ENCODE data around the gene NHSL1.

The NHSL1 gene

GRCh38 chr6:138540468-138540867, 41.2 kb upstream of the NHSL1 start:
- no peaks in the 10 kb centered on the region for H3K4me1 ChIP-seq (ENCODE audit: insufficient read depth, low read length)

GRCh38 chr6:138539876-138540275, 40.6 kb upstream of the NHSL1 start:
- Histone ChIP-seq H4K20me1 (ENCODE audit: insufficient read depth, low read length) (no peaks in the 10 kb centered on the region), H3K4me3 (ENCODE audit: low read depth in 1 of 2, low read length in 2 of 2) (no peak overlapping the region), H3K9ac (ENCODE audit: low read depth, low read length) (no peak overlapping the region), H2AFZ (ENCODE audit: low read depth, low read length) (no peak overlapping the region), H3K36me3 (ENCODE audit: insufficient read depth, low read length) (no peaks in the 10 kb centered on the region), H3K9me3 (ENCODE audit: insufficient read depth, low read length, severe bottlenecking) (no peaks in the 10 kb centered on the region), H3K79me2 (ENCODE audit: insufficient read depth, low read length) (no peaks in the 10 kb centered on the region), H3K27me3 (ENCODE audit: insufficient read depth, low read length, poor library complexity) (peaks cover 11% of the 10 kb centered on the region), H3K4me2 (ENCODE audit: insufficient read depth, low read length) (no peak overlapping the region), H3K27ac (ENCODE audit: low read length) (no peak overlapping the region), H3K4me1 (ENCODE audit: insufficient read depth, low read length) (no peaks in the 10 kb centered on the region)
- DNase-seq (no peak), ATAC-seq (ENCODE audit: insufficient read depth, low read depth) (no peak)
- TF ChIP-seq, protein P1, sequence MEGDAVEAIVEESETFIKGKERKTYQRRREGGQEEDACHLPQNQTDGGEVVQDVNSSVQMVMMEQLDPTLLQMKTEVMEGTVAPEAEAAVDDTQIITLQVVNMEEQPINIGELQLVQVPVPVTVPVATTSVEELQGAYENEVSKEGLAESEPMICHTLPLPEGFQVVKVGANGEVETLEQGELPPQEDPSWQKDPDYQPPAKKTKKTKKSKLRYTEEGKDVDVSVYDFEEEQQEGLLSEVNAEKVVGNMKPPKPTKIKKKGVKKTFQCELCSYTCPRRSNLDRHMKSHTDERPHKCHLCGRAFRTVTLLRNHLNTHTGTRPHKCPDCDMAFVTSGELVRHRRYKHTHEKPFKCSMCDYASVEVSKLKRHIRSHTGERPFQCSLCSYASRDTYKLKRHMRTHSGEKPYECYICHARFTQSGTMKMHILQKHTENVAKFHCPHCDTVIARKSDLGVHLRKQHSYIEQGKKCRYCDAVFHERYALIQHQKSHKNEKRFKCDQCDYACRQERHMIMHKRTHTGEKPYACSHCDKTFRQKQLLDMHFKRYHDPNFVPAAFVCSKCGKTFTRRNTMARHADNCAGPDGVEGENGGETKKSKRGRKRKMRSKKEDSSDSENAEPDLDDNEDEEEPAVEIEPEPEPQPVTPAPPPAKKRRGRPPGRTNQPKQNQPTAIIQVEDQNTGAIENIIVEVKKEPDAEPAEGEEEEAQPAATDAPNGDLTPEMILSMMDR (IDR thresholded peaks at IDR 0.05; ENCODE audit: borderline replicate concordance, extremely low read depth, low read length, poor library complexity, severe bottlenecking): no peak
- no peak for TF ChIP-seq EZH2 (IDR thresholded peaks at IDR 0.05; ENCODE audit: borderline replicate concordance, low read depth, low read length, severe bottlenecking)

More at GRCh38 chr6:138540468-138540867, 41.2 kb upstream of the NHSL1 start:
- DNase-seq (no peak), ATAC-seq (ENCODE audit: insufficient read depth, low read depth) (no peak)
- no peaks in the 10 kb centered on the region for H3K9me3 ChIP-seq (ENCODE audit: insufficient read depth, low read length, severe bottlenecking)
- H3K79me2 ChIP-seq (ENCODE audit: insufficient read depth, low read length): no peaks in the 10 kb centered on the region
- H3K4me2 ChIP-seq (ENCODE audit: insufficient read depth, low read length): no peak overlapping the region
- no peak overlapping the region for H3K9ac ChIP-seq (ENCODE audit: low read depth, low read length)
- TF ChIP-seq EZH2 (IDR thresholded peaks at IDR 0.05; ENCODE audit: borderline replicate concordance, low read depth, low read length, severe bottlenecking): no peak
- TF ChIP-seq, protein P1 (IDR thresholded peaks at IDR 0.05; ENCODE audit: borderline replicate concordance, extremely low read depth, low read length, poor library complexity, severe bottlenecking): no peak
- H4K20me1 ChIP-seq (ENCODE audit: insufficient read depth, low read length): no peaks in the 10 kb centered on the region
- H3K36me3 ChIP-seq (ENCODE audit: insufficient read depth, low read length): no peaks in the 10 kb centered on the region
- no peak overlapping the region for H3K27ac ChIP-seq (ENCODE audit: low read length)
- peaks cover 11% of the 10 kb centered on the region for H3K27me3 ChIP-seq (ENCODE audit: insufficient read depth, low read length, poor library complexity)
- H3K4me3 ChIP-seq (ENCODE audit: low read depth in 1 of 2, low read length in 2 of 2): no peak overlapping the region
- no peak overlapping the region for H2AFZ ChIP-seq (ENCODE audit: low read depth, low read length)

DNA sequence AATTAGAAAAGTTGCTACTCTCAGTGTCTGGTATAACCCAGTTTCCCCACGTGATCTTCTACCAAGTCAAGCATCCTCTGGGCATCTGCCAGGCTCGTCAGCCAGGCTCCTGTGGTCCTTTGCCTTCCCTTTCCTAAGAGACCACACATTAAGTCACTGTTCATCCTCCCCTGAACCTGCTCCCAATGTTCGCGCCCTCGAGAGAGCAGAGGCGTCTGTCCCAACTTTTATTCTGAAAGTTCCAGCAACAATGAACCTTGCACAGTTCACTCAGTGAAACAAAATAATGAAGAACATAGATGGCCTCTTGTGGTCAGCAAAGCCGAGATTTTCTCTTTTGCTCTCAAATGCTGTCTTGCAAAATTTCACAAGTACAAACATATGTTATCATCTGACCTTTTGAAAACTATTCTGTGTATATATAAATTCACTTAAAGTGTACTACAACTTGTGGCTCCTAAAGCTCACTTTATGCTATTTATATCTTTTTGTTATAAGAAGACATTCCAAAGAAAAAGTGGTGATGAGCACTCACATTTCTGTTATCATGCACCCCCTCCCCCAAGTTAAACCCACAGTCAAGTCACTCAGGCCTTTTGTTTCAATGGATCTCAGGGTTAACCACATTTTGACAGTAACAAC, 39.2 kb upstream of the NHSL1 start:
- Histone ChIP-seq H3K4me3 (ENCODE audit: low read depth in 1 of 2, low read length in 2 of 2) (no peak overlapping the region), H3K27me3 (ENCODE audit: insufficient read depth, low read length, poor library complexity) (peaks cover 11% of the 10 kb centered on the region), H4K20me1 (ENCODE audit: insufficient read depth, low read length) (no peaks in the 10 kb centered on the region), H2AFZ (ENCODE audit: low read depth, low read length) (no peak overlapping the region), H3K36me3 (ENCODE audit: insufficient read depth, low read length) (no peaks in the 10 kb centered on the region), H3K79me2 (ENCODE audit: insufficient read depth, low read length) (no peaks in the 10 kb centered on the region), H3K27ac (ENCODE audit: low read length) (no peak overlapping the region), H3K4me2 (ENCODE audit: insufficient read depth, low read length) (no peak overlapping the region), H3K4me1 (ENCODE audit: insufficient read depth, low read length) (no peaks in the 10 kb centered on the region), H3K9me3 (ENCODE audit: insufficient read depth, low read length, severe bottlenecking) (no peaks in the 10 kb centered on the region), H3K9ac (ENCODE audit: low read depth, low read length) (no peak overlapping the region)
- DNase-seq (no peak), ATAC-seq (ENCODE audit: insufficient read depth, low read depth) (no peak)
- TF ChIP-seq EZH2 (IDR thresholded peaks at IDR 0.05; ENCODE audit: borderline replicate concordance, low read depth, low read length, severe bottlenecking): no peak
- TF ChIP-seq, protein P1 (IDR thresholded peaks at IDR 0.05; ENCODE audit: borderline replicate concordance, extremely low read depth, low read length, poor library complexity, severe bottlenecking): no peak
